Hematopoietic multipotent progenitor cell treated with erythropoietin and hydrocortisone succinate and interleukin-3 and kit ligand, for 6 days (in vitro differentiated cells): ENCODE results near the gene SNX14.
"Not testable (repeated sequence)": the region's sequence is repeated elsewhere in the genome, so short reads cannot be mapped to it uniquely, and the experiment has no call there.

Experiments
- DNase-seq: peaks from one replicate; pipeline ENCODE4 v3.0.0-alpha.2; 2015

Gene SNX14

GRCh38 chr6:85585741-85586140 is 7.9 kb downstream of the SNX14 start:
- no peak for DNase-seq

- DNase-seq = not testable (repeated sequence)
Measured at GRCh38 chr6:85582832-85583231, 10.8 kb downstream of the SNX14 start.

GRCh38 chr6:85581572-85581971 is 12.1 kb downstream of the SNX14 start:
- no peak for DNase-seq

GRCh38 chr6:85580878-85581267 is 12.8 kb downstream of the SNX14 start:
- DNase-seq = peak; percentile 76

- DNase-seq = no peak
Measured at GRCh38 chr6:85580118-85580877, 13.4 kb downstream of the SNX14 start.

GRCh38 chr6:85579581-85579980 is 14.1 kb downstream of the SNX14 start:
- no peak for DNase-seq

GRCh38 chr6:85576476-85576875 is 17.2 kb downstream of the SNX14 start:
- DNase-seq = no peak

GRCh38 chr6:85574932-85575598 is 18.6 kb downstream of the SNX14 start:
- DNase-seq = no peak

- no peak for DNase-seq
Measured at GRCh38 chr6:85569323-85569722, 24.3 kb downstream of the SNX14 start.

- DNase-seq = no peak
Measured at GRCh38 chr6:85568411-85568810, 25.2 kb downstream of the SNX14 start.

GRCh38 chr6:85565736-85566135 is 27.9 kb downstream of the SNX14 start:
- no peak for DNase-seq

- DNase-seq = not testable (repeated sequence)
Measured at GRCh38 chr6:85564223-85564622, 29.4 kb downstream of the SNX14 start.

- DNase-seq = no peak
Measured at GRCh38 chr6:85561750-85562357, 31.8 kb downstream of the SNX14 start.

GRCh38 chr6:85556992-85557668 is 36.5 kb downstream of the SNX14 start:
- DNase-seq = no peak

- no peak for DNase-seq
Measured at GRCh38 chr6:85552652-85553051, 41.0 kb downstream of the SNX14 start.

GRCh38 chr6:85551264-85551663 is 42.4 kb downstream of the SNX14 start:
- no peak for DNase-seq

- DNase-seq = no peak
Measured at GRCh38 chr6:85547719-85548118, 45.9 kb downstream of the SNX14 start.

- DNase-seq = no peak
Measured at GRCh38 chr6:85544776-85545175, 48.9 kb downstream of the SNX14 start.

- DNase-seq = peak; percentile 54
Measured at GRCh38 chr6:85537055-85537494, 56.6 kb downstream of the SNX14 start.

GRCh38 chr6:85524281-85524680 is 69.4 kb downstream of the SNX14 start:
- not testable (repeated sequence) for DNase-seq

- DNase-seq = no peak
Measured at GRCh38 chr6:85516168-85516567, 77.5 kb downstream of the SNX14 start.

- DNase-seq = no peak
Measured at GRCh38 chr6:85506441-85507093, 87.1 kb downstream of the SNX14 start.
